Loucy (cell line): Measurements from ENCODE around the gene NOX4.

Experiments used
- EZH2phosphoT487 ChIP-seq: fragments of 200-600 bp; IDR thresholded peaks from 2 replicates; pipeline ENCODE4 v1.6.1; 2018; ENCODE audit warnings: antibody characterized with exemption, mild to moderate bottlenecking, moderate library complexity, borderline replicate concordance
- TF ChIP-seq, protein P1 (sequence below): fragments of 200-600 bp; sonication (generic); conservative IDR thresholded peaks from 2 replicates; pipeline ENCODE4 v1.5.1; 2014; ENCODE audit warnings: mild to moderate bottlenecking, antibody characterized with exemption, low read length

- TF ChIP-seq, protein P1, sequence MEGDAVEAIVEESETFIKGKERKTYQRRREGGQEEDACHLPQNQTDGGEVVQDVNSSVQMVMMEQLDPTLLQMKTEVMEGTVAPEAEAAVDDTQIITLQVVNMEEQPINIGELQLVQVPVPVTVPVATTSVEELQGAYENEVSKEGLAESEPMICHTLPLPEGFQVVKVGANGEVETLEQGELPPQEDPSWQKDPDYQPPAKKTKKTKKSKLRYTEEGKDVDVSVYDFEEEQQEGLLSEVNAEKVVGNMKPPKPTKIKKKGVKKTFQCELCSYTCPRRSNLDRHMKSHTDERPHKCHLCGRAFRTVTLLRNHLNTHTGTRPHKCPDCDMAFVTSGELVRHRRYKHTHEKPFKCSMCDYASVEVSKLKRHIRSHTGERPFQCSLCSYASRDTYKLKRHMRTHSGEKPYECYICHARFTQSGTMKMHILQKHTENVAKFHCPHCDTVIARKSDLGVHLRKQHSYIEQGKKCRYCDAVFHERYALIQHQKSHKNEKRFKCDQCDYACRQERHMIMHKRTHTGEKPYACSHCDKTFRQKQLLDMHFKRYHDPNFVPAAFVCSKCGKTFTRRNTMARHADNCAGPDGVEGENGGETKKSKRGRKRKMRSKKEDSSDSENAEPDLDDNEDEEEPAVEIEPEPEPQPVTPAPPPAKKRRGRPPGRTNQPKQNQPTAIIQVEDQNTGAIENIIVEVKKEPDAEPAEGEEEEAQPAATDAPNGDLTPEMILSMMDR = no peak
- no peak for TF ChIP-seq EZH2phosphoT487
Observed at GRCh38 chr11:89484896-89485295, 6.3 kb downstream of the NOX4 start.
